ENCODE data around the gene APOBEC3A.

The APOBEC3A gene

GRCh38 chr22:38957046-38957770, at the start of gene APOBEC3A:
Gene APOBEC3A, plus strand, starts transcription at chr22:38957609. Its CDS starts 83 bp downstream, at chr22:38957692.
- DNase-seq (ENCODE audit: low read depth), result no peak

- DNase-seq (ENCODE audit: low read depth), result no peak
Observed at GRCh38 chr22:38907767-38908166, 49.6 kb upstream of the APOBEC3A start.

GRCh38 chr22:38911434-38911833, 46.0 kb upstream of the APOBEC3A start:
- DNase-seq (ENCODE audit: low read depth), result no peak

GRCh38 chr22:38919631-38920190, 37.7 kb upstream of the APOBEC3A start:
- DNase-seq (ENCODE audit: low read depth), result no peak

- no peak for DNase-seq (ENCODE audit: low read depth)
Observed at GRCh38 chr22:38921120-38921519, 36.3 kb upstream of the APOBEC3A start.

- no peak for DNase-seq (ENCODE audit: low read depth)
Observed at GRCh38 chr22:38921806-38922205, 35.6 kb upstream of the APOBEC3A start.

- DNase-seq (ENCODE audit: low read depth), result peak; percentile 36
Observed at GRCh38 chr22:38923463-38924346, 33.7 kb upstream of the APOBEC3A start.

GRCh38 chr22:38924347-38924952, 33.0 kb upstream of the APOBEC3A start:
- DNase-seq (ENCODE audit: low read depth), result peak; percentile 62

GRCh38 chr22:38925571-38926041, 31.8 kb upstream of the APOBEC3A start:
- DNase-seq (ENCODE audit: low read depth), result no peak

- no peak for DNase-seq (ENCODE audit: low read depth)
Observed at GRCh38 chr22:38927033-38927781, 30.2 kb upstream of the APOBEC3A start.

- no peak for DNase-seq (ENCODE audit: low read depth)
Observed at GRCh38 chr22:38930512-38930911, 26.9 kb upstream of the APOBEC3A start.

GRCh38 chr22:38935023-38935422, 22.4 kb upstream of the APOBEC3A start:
- no peak for DNase-seq (ENCODE audit: low read depth)

- no peak for DNase-seq (ENCODE audit: low read depth)
Observed at GRCh38 chr22:38935616-38936015, 21.8 kb upstream of the APOBEC3A start.

GRCh38 chr22:38936562-38936961, 20.8 kb upstream of the APOBEC3A start:
- DNase-seq (ENCODE audit: low read depth), result no peak

GRCh38 chr22:38937036-38937435, 20.4 kb upstream of the APOBEC3A start:
- no peak for DNase-seq (ENCODE audit: low read depth)

GRCh38 chr22:38937541-38937940, 19.9 kb upstream of the APOBEC3A start:
- no peak for DNase-seq (ENCODE audit: low read depth)

- DNase-seq (ENCODE audit: low read depth), result no peak
Observed at GRCh38 chr22:38938221-38938620, 19.2 kb upstream of the APOBEC3A start.

- DNase-seq (ENCODE audit: low read depth), result no peak
Observed at GRCh38 chr22:38938925-38939324, 18.5 kb upstream of the APOBEC3A start.

- DNase-seq (ENCODE audit: low read depth), result no peak
Observed at GRCh38 chr22:38940811-38941384, 16.5 kb upstream of the APOBEC3A start.

- DNase-seq (ENCODE audit: low read depth), result no peak
Observed at GRCh38 chr22:38941488-38941987, 15.9 kb upstream of the APOBEC3A start.

- no peak for DNase-seq (ENCODE audit: low read depth)
Observed at GRCh38 chr22:38942702-38943101, 14.7 kb upstream of the APOBEC3A start.

Measured in HS-5 (cell line).